IPS-NIHi7 (cell line): ENCODE results near the gene TTC28.
A peak's percentile ranks its signal among the peaks of the same experiment; 100 is the strongest.
"Not testable (repeated sequence)": the region's sequence is repeated elsewhere in the genome, so short reads cannot be mapped to it uniquely, and the experiment has no call there.

Experiments
- DNase-seq: peaks from one replicate; pipeline ENCODE4 v3.0.0; 2012; ENCODE audit warnings: mixed read lengths; ENCODE audit errors: extremely low spot score

Gene TTC28

GRCh38 chr22:28679611-28680287 is at the start of gene TTC28:
TTC28 (minus strand) TSS chr22:28679840; CDS start chr22:28679723, 117 bp downstream.
- DNase-seq = peak; percentile 50

- DNase-seq = no peak
These were observed 49.1 kb upstream of the TTC28 start for GRCh38 chr22:28728621-28729313.

GRCh38 chr22:28728002-28728401 is 48.4 kb upstream of the TTC28 start:
- no peak for DNase-seq

GRCh38 chr22:28718044-28718443 is 38.4 kb upstream of the TTC28 start:
- DNase-seq = no peak

- no peak for DNase-seq
These were observed 37.0 kb upstream of the TTC28 start for GRCh38 chr22:28716686-28717085.

- no peak for DNase-seq
These were observed 36.0 kb upstream of the TTC28 start for GRCh38 chr22:28715611-28716010.

- DNase-seq = no peak
These were observed 34.5 kb upstream of the TTC28 start for GRCh38 chr22:28714043-28714628.

GRCh38 chr22:28711820-28712777 is 32.5 kb upstream of the TTC28 start:
- no peak for DNase-seq

GRCh38 chr22:28711341-28711740 is 31.7 kb upstream of the TTC28 start:
- DNase-seq = no peak

- DNase-seq = no peak
These were observed 31.0 kb upstream of the TTC28 start for GRCh38 chr22:28710576-28711191.

GRCh38 chr22:28710107-28710506 is 30.5 kb upstream of the TTC28 start:
- DNase-seq = no peak

GRCh38 chr22:28706845-28707244 is 27.2 kb upstream of the TTC28 start:
- DNase-seq = no peak

- no peak for DNase-seq
These were observed 23.8 kb upstream of the TTC28 start for GRCh38 chr22:28703436-28703835.

- DNase-seq = no peak
These were observed 23.3 kb upstream of the TTC28 start for GRCh38 chr22:28702891-28703290.

GRCh38 chr22:28693041-28693760 is 13.6 kb upstream of the TTC28 start:
- DNase-seq = not testable (repeated sequence)

GRCh38 chr22:28689796-28690195 is 10.2 kb upstream of the TTC28 start:
- not testable (repeated sequence) for DNase-seq

- not testable (repeated sequence) for DNase-seq
These were observed 3.3 kb upstream of the TTC28 start for GRCh38 chr22:28682966-28683365.

GRCh38 chr22:28680813-28681490 is 1.3 kb upstream of the TTC28 start:
- not testable (repeated sequence) for DNase-seq

- DNase-seq = peak; percentile 15
These were observed 646 bp downstream of the TTC28 start for GRCh38 chr22:28678778-28679610.
